Measurements from ENCODE around the gene CCN5. TPM values are rescaled to one million over a fixed set of nuclear protein-coding genes. Genes with fewer than 3 reads are reported as not detected.
A peak's percentile ranks its signal among the peaks of the same experiment; 100 is the strongest.

Gene CCN5
- total and polyA plus RNA-seq, 2 donors from 2014 or later: 0.41 to 3.1 TPM

GRCh38 chr20:44727651-44728050 is 12.5 kb downstream of the CCN5 start:
- no peak for TF ChIP-seq CTCF (IDR thresholded peaks at IDR 0.05; ENCODE audit: borderline replicate concordance, extremely low read depth, insufficient read depth)
- H3K9ac ChIP-seq (ENCODE audit: low read length in 3 of 3): no peak overlapping the region
- FAIRE-seq (no peak), DNase-seq (no peak)
- no peak overlapping the region for H3K4me3 ChIP-seq (ENCODE audit: low read length in 3 of 3)
- no peaks in the 10 kb centered on the region for H3K36me3 ChIP-seq (ENCODE audit: control insufficient read depth in 2 of 3, insufficient read depth in 3 of 3, low read length in 3 of 3)
- no peaks in the 10 kb centered on the region for H3K9me3 ChIP-seq (ENCODE audit: control insufficient read depth in 2 of 3, insufficient read depth in 1 of 3, low read length in 3 of 3)
- H3K4me1 ChIP-seq (ENCODE audit: control insufficient read depth in 2 of 3, insufficient read depth in 2 of 3, low read depth in 1 of 3, low read length in 3 of 3): peaks cover 0 to 3% (median 0%) of the 10 kb centered on the region in 3 donors
- intact Hi-C loops (cut with DNase I): no loop called here
- H3K27me3 ChIP-seq (ENCODE audit: control insufficient read depth, insufficient read depth, low read length): no peaks in the 10 kb centered on the region
- no peak overlapping the region for H3K27ac ChIP-seq (ENCODE audit: low read depth in 2 of 2, low read length in 2 of 2)

- peak in 4 of 5 donors; percentile 79 to 91 (median 87) for DNase-seq
- Histone ChIP-seq H3K27ac (ENCODE audit: low read depth in 2 of 2, low read length in 2 of 2) (no peak overlapping the region), H3K9me3 (ENCODE audit: control insufficient read depth in 2 of 3, insufficient read depth in 1 of 3, low read length in 3 of 3) (no peaks in the 10 kb centered on the region), H3K36me3 (ENCODE audit: control insufficient read depth in 2 of 3, insufficient read depth in 3 of 3, low read length in 3 of 3) (no peaks in the 10 kb centered on the region), H3K27me3 (ENCODE audit: control insufficient read depth, insufficient read depth, low read length) (no peaks in the 10 kb centered on the region), H3K4me3 (ENCODE audit: low read length in 3 of 3) (no peak overlapping the region), H3K9ac (ENCODE audit: low read length in 3 of 3) (no peak overlapping the region), H3K4me1 (ENCODE audit: control insufficient read depth in 2 of 3, insufficient read depth in 2 of 3, low read depth in 1 of 3, low read length in 3 of 3) (peaks cover 0 to 3% (median 0%) of the 10 kb centered on the region in 3 donors)
- no peak for FAIRE-seq
- TF ChIP-seq CTCF (IDR thresholded peaks at IDR 0.05; ENCODE audit: borderline replicate concordance, extremely low read depth, insufficient read depth): no peak
- intact Hi-C loops (cut with DNase I): no loop called here
These were observed 13.8 kb downstream of the CCN5 start for GRCh38 chr20:44728801-44729443.

GRCh38 chr20:44730441-44730840 is 15.3 kb downstream of the CCN5 start:
- DNase-seq (no peak), FAIRE-seq (no peak)
- no peak overlapping the region for H3K27ac ChIP-seq (ENCODE audit: low read depth in 2 of 2, low read length in 2 of 2)
- H3K27me3 ChIP-seq (ENCODE audit: control insufficient read depth, insufficient read depth, low read length): no peaks in the 10 kb centered on the region
- no peak overlapping the region for H3K4me3 ChIP-seq (ENCODE audit: low read length in 3 of 3)
- peaks cover 0 to 3% (median 0%) of the 10 kb centered on the region in 3 donors for H3K4me1 ChIP-seq (ENCODE audit: control insufficient read depth in 2 of 3, insufficient read depth in 2 of 3, low read depth in 1 of 3, low read length in 3 of 3)
- H3K9me3 ChIP-seq (ENCODE audit: control insufficient read depth in 2 of 3, insufficient read depth in 1 of 3, low read length in 3 of 3): no peaks in the 10 kb centered on the region
- H3K36me3 ChIP-seq (ENCODE audit: control insufficient read depth in 2 of 3, insufficient read depth in 3 of 3, low read length in 3 of 3): no peaks in the 10 kb centered on the region
- no peak overlapping the region for H3K9ac ChIP-seq (ENCODE audit: low read length in 3 of 3)
- intact Hi-C loops (cut with DNase I): loop anchor here (5.0 kb wide), 1 partner anchor 43 kb away; no protein-coding TSS in a partner anchor
- no peak for TF ChIP-seq CTCF (IDR thresholded peaks at IDR 0.05; ENCODE audit: borderline replicate concordance, extremely low read depth, insufficient read depth)

Measured in kidney (tissue), 14 donors.